ENCODE measurements around the gene CIAO3.
"Not testable (repeated sequence)": the region's sequence is repeated elsewhere in the genome, so short reads cannot be mapped to it uniquely, and the experiment has no call there.

CIAO3 gene

GRCh38 chr16:760065-760464, 19.3 kb upstream of the CIAO3 start:
- DNase-seq, result no peak

GRCh38 chr16:759110-759910, 18.5 kb upstream of the CIAO3 start:
- ATAC-seq (no peak), DNase-seq (no peak)

More at GRCh38 chr16:760065-760464, 19.3 kb upstream of the CIAO3 start:
- no peak for ATAC-seq

- no peak for DNase-seq
- peak; percentile 53 for ATAC-seq
Measured at GRCh38 chr16:756428-756827, 15.6 kb upstream of the CIAO3 start.

GRCh38 chr16:754656-755055, 13.9 kb upstream of the CIAO3 start:
- DNase-seq (no peak), ATAC-seq (no peak)

GRCh38 chr16:754121-754607, 13.4 kb upstream of the CIAO3 start:
- ATAC-seq, DNase-seq: not testable (repeated sequence)

- ATAC-seq, result no peak
- no peak for DNase-seq
Measured at GRCh38 chr16:752007-752312, 11.2 kb upstream of the CIAO3 start.

GRCh38 chr16:751152-752006, 10.6 kb upstream of the CIAO3 start:
- no peak for DNase-seq

GRCh38 chr16:750485-750884, 9.7 kb upstream of the CIAO3 start:
- DNase-seq, result no peak

More at GRCh38 chr16:751152-752006, 10.6 kb upstream of the CIAO3 start:
- peak; percentile 19 for ATAC-seq

GRCh38 chr16:749010-749409, 8.2 kb upstream of the CIAO3 start:
- DNase-seq, result no peak
- no peak for ATAC-seq

More at GRCh38 chr16:750485-750884, 9.7 kb upstream of the CIAO3 start:
- no peak for ATAC-seq

- DNase-seq (no peak), ATAC-seq (no peak)
Measured at GRCh38 chr16:747978-748746, 7.4 kb upstream of the CIAO3 start.

- DNase-seq (no peak), ATAC-seq (no peak)
Measured at GRCh38 chr16:746637-747036, 5.8 kb upstream of the CIAO3 start.

- ATAC-seq (no peak), DNase-seq (peak; percentile 46)
Measured at GRCh38 chr16:745739-746138, 4.9 kb upstream of the CIAO3 start.

- no peak for DNase-seq
- no peak for ATAC-seq
Measured at GRCh38 chr16:743794-744500, 3.1 kb upstream of the CIAO3 start.

GRCh38 chr16:742894-743293, 2.1 kb upstream of the CIAO3 start:
- not testable (repeated sequence) for DNase-seq, ATAC-seq

GRCh38 chr16:741986-742629, 1.3 kb upstream of the CIAO3 start:
- no peak for ATAC-seq
- DNase-seq, result no peak

- DNase-seq, result no peak
- no peak for ATAC-seq
Measured at GRCh38 chr16:740459-740763, 386 bp downstream of the CIAO3 start.

- ATAC-seq (no peak), DNase-seq (no peak)
Measured at GRCh38 chr16:739560-740458, 988 bp downstream of the CIAO3 start.

- DNase-seq, result no peak
- ATAC-seq, result no peak
Measured at GRCh38 chr16:736936-737481, 3.8 kb downstream of the CIAO3 start.

GRCh38 chr16:735982-736453, 4.8 kb downstream of the CIAO3 start:
- ATAC-seq (peak; percentile 70), DNase-seq (peak; percentile 60)

Measured in stimulated activated naive CD8-positive, alpha-beta T cell treated with anti-CD3 and anti-CD28 coated beads, Interleukin-15, Interleukin-2, amounts not matched to agents 100 U/mL and 50 U/mL, for 24 hours (primary cell).